ENCODE measurements around the gene ZNF662.
"Not testable (repeated sequence)": the region's sequence is repeated elsewhere in the genome, so short reads cannot be mapped to it uniquely, and the experiment has no call there.

Gene ZNF662

DNA sequence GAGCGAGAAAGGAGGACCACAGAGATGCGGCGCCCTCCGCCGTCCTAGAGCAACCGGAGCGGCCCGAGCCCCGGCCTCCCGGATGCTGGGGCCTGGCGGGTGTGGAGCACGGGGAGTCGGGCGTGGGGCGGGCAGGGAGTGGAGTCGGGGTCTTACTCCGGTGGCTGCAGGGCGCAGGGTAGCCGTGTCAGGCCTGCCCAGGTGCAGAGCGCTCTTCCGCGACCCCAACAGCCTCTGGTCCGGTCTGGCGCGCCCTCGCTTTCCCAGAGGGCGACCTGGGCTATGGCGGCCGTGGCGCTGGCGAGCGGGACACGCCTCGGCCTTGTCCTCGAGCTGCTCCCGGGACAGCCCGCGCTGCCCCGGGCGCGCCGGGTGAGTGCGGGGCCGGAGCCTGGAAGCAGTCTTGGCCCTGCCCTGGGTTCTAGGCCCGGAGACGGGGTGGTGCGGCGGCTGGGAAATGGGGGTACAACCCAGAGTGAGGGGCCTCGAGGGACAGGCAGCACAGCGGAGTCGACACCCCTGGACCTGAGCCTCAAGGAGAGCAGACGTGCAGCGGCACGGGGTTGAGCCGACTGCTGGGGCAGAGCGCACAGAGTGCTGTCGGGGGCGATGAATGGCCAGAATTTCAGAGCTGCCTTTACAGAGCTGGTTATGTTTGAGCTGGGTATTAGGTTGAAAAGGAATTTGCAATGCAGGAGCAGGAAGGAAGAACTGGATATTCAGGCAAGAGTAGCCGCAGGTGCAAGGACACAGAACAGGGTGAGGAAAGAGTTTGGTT lies at the start of gene ZNF662:
Gene ZNF662, plus strand, starts transcription at position 73 of the 778 bp plus-strand sequence. CDS start 1,973 bp downstream, outside the sequence.
- no peak for DNase-seq

GRCh38 chr3:42856544-42856943 lies 49.4 kb upstream of the ZNF662 start:
- no peak for DNase-seq

DNA sequence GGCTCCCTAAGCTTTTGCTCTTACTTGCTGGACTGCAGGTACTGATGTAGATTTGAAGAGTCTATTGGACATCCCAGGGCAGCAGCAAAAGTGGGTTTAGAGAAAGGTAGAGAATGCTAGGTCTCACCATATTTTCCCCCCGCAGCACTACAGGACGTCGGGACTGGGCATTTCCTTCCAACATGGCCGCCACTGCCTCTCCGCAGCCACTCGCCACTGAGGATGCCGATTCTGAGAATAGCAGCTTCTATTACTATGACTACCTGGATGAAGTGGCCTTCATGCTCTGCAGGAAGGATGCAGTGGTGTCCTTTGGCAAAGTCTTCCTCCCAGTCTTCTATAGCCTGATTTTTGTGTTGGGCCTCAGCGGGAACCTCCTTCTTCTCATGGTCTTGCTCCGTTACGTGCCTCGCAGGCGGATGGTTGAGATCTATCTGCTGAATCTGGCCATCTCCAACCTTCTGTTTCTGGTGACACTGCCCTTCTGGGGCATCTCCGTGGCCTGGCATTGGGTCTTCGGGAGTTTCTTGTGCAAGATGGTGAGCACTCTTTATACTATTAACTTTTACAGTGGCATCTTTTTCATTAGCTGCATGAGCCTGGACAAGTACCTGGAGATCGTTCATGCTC lies 41.5 kb upstream of the ZNF662 start:
- no peak for DNase-seq

DNA sequence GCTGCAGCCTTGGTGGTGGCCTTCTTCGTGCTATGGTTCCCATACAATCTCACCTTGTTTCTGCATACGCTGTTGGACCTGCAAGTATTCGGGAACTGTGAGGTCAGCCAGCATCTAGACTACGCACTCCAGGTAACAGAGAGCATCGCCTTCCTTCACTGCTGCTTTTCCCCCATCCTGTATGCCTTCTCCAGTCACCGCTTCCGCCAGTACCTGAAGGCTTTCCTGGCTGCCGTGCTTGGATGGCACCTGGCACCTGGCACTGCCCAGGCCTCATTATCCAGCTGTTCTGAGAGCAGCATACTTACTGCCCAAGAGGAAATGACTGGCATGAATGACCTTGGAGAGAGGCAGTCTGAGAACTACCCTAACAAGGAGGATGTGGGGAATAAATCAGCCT lies 40.7 kb upstream of the ZNF662 start:
- DNase-seq: no peak

DNA sequence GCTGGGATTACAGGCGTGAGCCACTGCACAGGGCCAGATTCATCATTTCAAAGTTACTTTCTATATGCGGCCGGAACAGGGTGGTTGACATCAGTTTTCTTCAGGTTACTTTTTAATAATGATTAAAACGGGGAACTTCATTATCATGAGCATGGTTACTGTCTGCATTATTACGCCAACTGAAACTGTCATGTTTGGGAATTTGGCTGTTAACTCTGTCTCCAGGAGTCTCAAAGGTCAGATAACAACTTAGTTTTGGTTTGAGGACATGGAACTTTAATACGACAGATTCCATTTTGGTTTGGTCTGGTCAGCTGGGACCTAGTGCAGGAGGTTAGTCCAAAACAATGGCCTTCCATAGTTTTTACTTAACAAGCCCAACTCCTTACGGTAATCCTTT lies 38.8 kb upstream of the ZNF662 start:
- DNase-seq: no peak

- DNase-seq: no peak
Measured at GRCh38 chr3:42868841-42869240, 37.1 kb upstream of the ZNF662 start.

DNA sequence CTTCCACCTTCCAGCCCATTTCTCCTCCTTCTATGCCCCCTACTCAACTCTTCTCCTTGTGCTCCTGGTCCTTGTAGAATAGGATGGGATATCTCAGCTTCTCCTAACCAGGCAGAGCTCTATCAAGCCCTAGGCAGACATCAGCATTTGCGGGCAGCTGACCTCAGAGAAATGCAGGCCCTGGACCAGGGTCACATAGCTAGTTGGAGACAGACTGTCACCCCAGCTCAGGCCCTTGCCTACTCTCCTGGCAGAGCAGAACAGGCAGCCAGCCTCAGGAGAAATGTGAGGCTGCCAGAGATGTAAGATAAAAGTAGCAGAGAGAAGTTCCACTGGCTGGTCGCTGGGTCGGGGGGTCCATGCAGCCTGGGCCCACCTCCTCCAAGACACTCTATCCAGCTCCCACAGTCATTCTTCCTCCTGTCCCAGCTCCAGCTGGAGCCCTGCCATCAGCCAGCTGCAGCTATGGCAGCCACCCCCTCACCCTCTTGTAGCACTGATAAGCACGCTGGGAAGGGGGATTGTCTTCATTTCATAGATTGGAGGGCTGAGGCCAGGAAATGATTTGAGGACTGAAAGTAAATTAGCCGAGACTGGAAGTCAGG lies 34.2 kb upstream of the ZNF662 start:
- no peak for DNase-seq

GRCh38 chr3:42872718-42873117 lies 33.2 kb upstream of the ZNF662 start:
- DNase-seq: no peak

GRCh38 chr3:42873221-42873982 lies 32.5 kb upstream of the ZNF662 start:
- DNase-seq: no peak

GRCh38 chr3:42874749-42875148 lies 31.2 kb upstream of the ZNF662 start:
- no peak for DNase-seq

DNA sequence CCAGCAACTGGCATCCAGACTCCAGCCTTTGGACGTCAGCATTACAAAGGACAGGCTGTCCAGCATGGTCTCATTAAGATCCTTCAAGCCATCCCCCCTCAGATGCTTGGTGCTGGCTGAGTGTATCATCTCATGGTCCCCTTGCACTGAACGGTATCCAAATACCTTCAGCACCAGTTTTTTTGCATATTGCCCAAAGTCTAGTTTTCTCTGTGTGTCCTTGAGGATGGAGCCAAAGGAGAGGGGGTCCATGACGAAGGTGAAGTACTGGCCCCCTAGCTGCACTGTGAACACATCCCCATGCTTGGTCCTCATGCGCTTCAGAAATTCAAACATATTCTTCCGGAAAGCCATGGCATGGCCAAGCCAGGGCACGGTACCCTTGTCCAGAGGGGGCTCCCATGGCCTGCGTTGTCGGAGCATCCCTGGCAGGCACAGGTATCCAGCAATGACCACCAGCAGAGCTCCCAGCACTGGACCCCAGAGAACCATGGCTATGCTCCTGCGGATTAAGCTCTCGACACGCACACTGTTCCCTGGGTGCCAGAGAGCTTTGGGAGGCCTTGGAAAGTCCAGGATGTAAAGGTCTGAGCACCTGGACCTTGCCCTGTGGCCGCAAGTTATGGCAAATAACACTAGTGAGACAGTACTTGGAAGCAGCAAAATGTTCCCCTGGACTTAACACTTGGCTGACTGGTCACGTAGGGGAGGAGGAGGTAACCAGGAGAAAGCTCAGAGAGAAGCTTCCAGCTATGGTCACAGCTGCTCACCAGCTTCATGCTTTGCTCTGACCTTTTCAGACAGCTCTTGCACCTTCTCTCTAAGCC lies 30.4 kb upstream of the ZNF662 start, which contains the start of gene CYP8B1:
Gene CYP8B1, minus strand, starts transcription at position 555 of the 827 bp plus-strand sequence. Its CDS starts 63 bp downstream, at position 492.
- no peak for DNase-seq

DNA sequence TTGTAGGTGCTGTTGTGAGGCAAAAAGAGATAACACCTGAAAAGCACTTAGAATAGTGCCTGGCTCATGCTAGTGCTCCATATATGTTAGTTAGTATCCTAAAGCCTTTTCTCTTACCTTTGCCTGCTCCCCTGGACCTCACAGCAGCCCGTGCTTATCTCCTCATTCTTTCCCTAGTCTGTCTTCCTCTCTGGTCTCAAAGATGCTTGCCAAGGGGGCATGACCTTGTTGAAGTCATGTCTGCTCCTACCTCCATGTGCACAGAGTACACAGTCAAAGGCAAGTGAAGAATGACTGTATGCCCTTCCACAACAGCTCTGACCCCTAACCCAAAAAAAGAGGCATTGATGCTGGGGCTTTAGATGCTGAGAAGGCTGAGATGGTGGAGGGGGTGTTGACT lies 29.5 kb upstream of the ZNF662 start:
- no peak for DNase-seq

DNA sequence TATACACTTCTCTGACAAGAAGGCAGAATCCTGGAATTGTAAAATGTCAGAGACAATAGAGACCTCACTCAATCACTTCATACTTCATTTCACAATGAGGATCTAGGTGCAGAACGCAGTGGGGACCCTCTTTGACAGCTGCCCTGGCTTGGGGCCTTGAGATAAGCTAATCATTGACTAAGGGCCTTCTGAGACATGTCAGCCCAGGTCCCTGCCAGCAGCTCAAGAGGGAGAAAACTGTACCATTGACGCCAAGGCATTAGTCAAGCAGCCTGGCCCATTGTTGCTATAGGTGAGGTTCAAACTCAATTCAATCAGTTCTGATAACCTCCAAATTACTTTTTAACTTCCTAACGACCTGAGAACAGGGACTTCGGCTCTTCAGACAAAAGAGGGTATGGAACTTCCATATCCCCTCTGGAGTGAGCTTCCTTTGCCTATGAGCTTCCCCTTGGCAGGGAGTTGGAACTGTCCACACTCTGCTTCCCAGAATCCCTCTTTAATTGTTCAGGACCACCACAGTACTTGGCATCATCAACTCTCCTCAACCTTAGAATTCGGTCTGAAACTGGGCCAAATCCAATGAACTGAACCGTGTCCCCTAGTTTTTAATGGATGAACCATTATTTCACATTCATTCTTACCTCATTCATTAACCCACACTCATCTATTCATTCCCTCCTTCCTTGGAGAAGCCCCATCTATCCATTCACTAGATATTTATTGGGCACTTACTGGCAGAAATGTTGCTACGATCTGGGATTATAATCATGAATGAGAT lies 28.8 kb upstream of the ZNF662 start:
- no peak for DNase-seq

- DNase-seq: no peak
Measured at GRCh38 chr3:42877881-42878280, 28.1 kb upstream of the ZNF662 start.

GRCh38 chr3:42880183-42880582 lies 25.8 kb upstream of the ZNF662 start:
- DNase-seq: no peak

DNA sequence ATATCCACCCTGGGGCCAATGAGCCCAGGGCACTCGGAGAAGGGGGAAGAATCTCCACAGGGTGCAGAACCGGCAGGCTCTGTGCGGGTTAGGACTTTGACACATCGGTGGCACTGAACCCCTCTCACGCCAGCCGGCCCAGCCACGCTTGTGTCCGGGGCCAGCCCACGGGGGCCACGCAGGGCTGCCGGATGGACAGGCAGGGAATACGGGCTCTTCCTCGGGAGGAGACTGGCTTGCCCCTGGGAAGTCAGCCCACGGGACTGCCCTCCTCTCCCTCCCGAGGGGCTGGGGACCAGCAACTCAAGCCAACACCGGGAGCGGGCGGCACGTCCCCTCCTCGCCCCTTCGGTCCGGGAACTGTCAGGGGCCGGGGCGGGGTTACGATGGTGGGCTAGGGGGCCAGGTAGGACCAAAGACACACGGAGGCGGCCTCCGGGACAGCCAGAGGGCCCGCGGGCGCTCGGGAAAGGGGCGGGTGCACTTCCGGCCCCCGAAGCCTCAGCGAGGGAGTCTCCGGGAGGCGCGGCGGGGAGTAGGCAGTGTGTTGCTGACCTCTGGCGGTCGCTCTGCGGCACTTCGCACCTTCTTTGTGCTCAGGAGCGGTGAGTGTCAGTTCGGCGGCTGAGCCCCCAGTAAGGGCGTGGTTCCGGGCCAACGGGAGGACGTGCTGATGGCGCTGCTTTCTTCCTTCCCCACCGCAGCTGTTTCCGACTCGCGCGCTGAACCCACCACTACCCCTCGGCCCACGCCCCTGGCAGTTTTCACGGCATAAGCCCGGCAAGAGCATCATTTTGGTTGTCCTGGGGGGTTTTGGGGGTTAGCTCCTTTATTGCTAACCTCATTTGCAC lies 25.1 kb upstream of the ZNF662 start:
- peak; percentile 53 to 56 for DNase-seq

DNA sequence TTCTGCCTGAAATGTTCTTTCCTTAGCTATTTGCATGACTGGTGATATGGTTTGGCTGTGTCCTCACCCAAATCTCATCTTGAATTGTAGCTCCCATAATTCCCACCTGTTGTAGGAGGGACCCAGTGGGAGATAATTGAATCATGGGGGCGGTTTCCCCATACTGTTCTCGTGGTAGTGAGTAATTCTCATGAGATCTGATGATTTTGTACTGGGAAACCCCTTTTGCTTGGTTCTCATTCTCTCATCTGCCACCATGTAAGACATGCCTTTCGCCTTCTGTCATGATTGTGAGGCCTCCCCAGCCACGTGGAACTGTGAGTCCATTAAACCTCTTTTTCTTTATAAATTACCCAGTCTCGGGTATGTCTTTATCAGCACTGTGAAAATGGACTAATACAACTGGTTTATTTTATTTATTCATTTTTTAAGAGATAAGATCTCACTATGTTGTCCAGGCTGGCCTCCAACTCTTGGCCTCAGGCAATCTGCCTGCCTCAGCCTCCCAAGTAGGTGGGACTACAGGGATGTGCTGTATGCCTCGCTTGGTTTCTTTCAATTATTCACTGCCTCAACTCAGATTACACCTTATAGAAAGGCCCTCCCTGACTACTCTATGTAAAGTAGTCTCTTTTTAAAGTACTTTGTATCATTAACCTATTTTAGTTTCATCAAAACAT lies 22.6 kb upstream of the ZNF662 start:
- not testable (repeated sequence) for DNase-seq

DNA sequence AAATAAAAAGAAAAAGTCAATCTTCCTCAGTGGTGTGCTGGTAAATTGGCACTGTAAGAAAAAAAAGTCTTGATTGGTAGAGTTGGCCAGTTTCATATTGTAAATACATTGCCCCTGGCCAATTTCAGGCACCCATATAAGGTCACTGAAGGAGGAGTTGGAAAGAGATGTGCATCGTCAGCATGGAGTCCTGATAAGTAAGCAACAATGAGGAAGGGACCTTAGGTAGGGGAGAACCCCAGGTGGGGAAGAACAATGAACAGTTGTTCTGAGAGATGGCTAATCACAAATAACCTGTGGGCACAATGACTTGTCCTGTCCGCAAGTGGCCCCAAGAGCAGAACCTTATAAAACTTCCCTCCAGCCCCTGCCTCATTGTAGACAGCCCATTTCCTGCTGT lies 21.6 kb upstream of the ZNF662 start:
- DNase-seq: no peak

GRCh38 chr3:42886294-42886822 lies 19.6 kb upstream of the ZNF662 start:
- no peak for DNase-seq

GRCh38 chr3:42887084-42887483 lies 18.9 kb upstream of the ZNF662 start:
- DNase-seq: no peak

Data from NCI-H2081 (cell line).